Fibroblast of skin of scalp (primary cell): ENCODE data around the gene FAM3A.
A peak's percentile ranks its signal among the peaks of the same experiment; 100 is the strongest.

Experiments used
- DNase-seq: peaks from one replicate; pipeline ENCODE4 v3.0.0-alpha.2; 2013

FAM3A gene

GRCh38 chrX:154478728-154479622, 37.1 kb downstream of the FAM3A start, which contains the start of gene LAGE3:
Gene LAGE3 (minus strand): TSS chrX:154479281. CDS start chrX:154478915, 366 bp downstream.
- peak; percentile 87 for DNase-seq

- no peak for DNase-seq
These were observed 38.0 kb downstream of the FAM3A start for GRCh38 chrX:154477891-154478477.

- no peak for DNase-seq
These were observed 39.2 kb downstream of the FAM3A start for GRCh38 chrX:154476821-154477220.

GRCh38 chrX:154473683-154474082, 42.3 kb downstream of the FAM3A start:
- DNase-seq = no peak

- DNase-seq = no peak
These were observed 43.1 kb downstream of the FAM3A start for GRCh38 chrX:154472685-154473632.

- no peak for DNase-seq
These were observed 44.0 kb downstream of the FAM3A start for GRCh38 chrX:154471839-154472684.

- no peak for DNase-seq
These were observed 45.0 kb downstream of the FAM3A start for GRCh38 chrX:154470914-154471568.

GRCh38 chrX:154470434-154470833, 45.6 kb downstream of the FAM3A start:
- no peak for DNase-seq

- DNase-seq = no peak
These were observed 46.2 kb downstream of the FAM3A start for GRCh38 chrX:154469880-154470279.

GRCh38 chrX:154469114-154469513, 46.9 kb downstream of the FAM3A start:
- DNase-seq = no peak

GRCh38 chrX:154468217-154468616, 47.8 kb downstream of the FAM3A start:
- no peak for DNase-seq

- DNase-seq = no peak
These were observed 48.5 kb downstream of the FAM3A start for GRCh38 chrX:154467556-154467955.

- DNase-seq = no peak
These were observed 49.1 kb downstream of the FAM3A start for GRCh38 chrX:154466907-154467306.

GRCh38 chrX:154466036-154466435, 50.0 kb downstream of the FAM3A start:
- DNase-seq = no peak

- DNase-seq = no peak
These were observed 50.4 kb downstream of the FAM3A start for GRCh38 chrX:154465601-154466000.

- no peak for DNase-seq
These were observed 51.1 kb downstream of the FAM3A start for GRCh38 chrX:154464806-154465365.

GRCh38 chrX:154463611-154464220, 52.3 kb downstream of the FAM3A start:
- no peak for DNase-seq

GRCh38 chrX:154462396-154462795, 53.6 kb downstream of the FAM3A start:
- DNase-seq = no peak

- DNase-seq = no peak
These were observed 55.7 kb downstream of the FAM3A start for GRCh38 chrX:154460326-154460725.

- DNase-seq = no peak
These were observed 56.2 kb downstream of the FAM3A start for GRCh38 chrX:154459832-154460231.
